HUES6 (cell line): ENCODE results near the gene KCNK5.

Experiments used
- H3K27ac ChIP-seq: 2 replicates; pipeline ENCODE4 v1.7.0; 2013; ENCODE audit warnings: low read depth, mild to moderate bottlenecking, low read length, inconsistent platforms
- H3K27me3 ChIP-seq: 2 replicates; pipeline ENCODE4 v1.6.1; 2013; ENCODE audit warnings: low read length; ENCODE audit not compliant: control insufficient read depth, insufficient read depth
- H3K36me3 ChIP-seq: 2 replicates; pipeline ENCODE4 v1.6.1; 2013; ENCODE audit warnings: low read length; ENCODE audit not compliant: control insufficient read depth, insufficient read depth
- H3K4me1 ChIP-seq: 2 replicates; pipeline ENCODE4 v1.6.1; 2013; ENCODE audit warnings: low read length; ENCODE audit not compliant: control insufficient read depth, insufficient read depth
- H3K4me3 ChIP-seq: 2 replicates; pipeline ENCODE4 v1.5.1; 2013; ENCODE audit warnings: low read depth, low read length
- H3K9ac ChIP-seq: one replicate; pipeline ENCODE4 v1.6.1; 2013; ENCODE audit warnings: mild to moderate bottlenecking, low read length
- H3K9me3 ChIP-seq: 2 replicates; pipeline ENCODE4 v1.6.1; 2013; ENCODE audit warnings: low read depth, low read length; ENCODE audit not compliant: control insufficient read depth, insufficient read depth

KCNK5 gene

DNA sequence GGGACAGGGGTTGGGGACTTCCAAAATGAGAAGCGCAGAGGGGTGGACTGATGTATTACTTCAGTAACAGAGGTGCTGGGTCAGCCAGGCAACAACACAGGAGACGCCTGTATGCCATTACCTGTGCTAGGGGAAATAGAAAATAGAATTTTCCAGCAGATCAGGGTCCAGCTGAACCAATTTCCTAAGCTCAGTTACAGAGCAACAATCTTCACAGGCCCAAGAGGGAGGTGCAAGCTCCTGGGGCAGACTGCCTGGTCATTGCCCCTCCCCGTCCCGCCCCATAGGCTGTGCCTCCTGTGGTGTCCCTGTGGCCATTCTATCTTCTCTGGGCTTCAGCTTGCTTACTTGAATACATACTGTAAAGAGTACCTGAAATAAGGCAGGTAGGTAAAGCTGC is 3.7 kb downstream of the KCNK5 start:
- H3K9me3 ChIP-seq, result no peaks in the 10 kb centered on the region
- peaks cover 69% of the 10 kb centered on the region for H3K4me1 ChIP-seq
- H3K36me3 ChIP-seq, result 0 out of 2 replicates have a peak, but pooled peaks cover 6% of the 10 kb centered on the region
- peak overlapping the region; percentile 27; the same call in 1 of the 2 replicates for H3K4me3 ChIP-seq
- no peak overlapping the region for H3K27ac ChIP-seq
- H3K27me3 ChIP-seq, result peaks cover 15% of the 10 kb centered on the region; the same call in 1 of the 2 replicates
- no peak overlapping the region for H3K9ac ChIP-seq

DNA sequence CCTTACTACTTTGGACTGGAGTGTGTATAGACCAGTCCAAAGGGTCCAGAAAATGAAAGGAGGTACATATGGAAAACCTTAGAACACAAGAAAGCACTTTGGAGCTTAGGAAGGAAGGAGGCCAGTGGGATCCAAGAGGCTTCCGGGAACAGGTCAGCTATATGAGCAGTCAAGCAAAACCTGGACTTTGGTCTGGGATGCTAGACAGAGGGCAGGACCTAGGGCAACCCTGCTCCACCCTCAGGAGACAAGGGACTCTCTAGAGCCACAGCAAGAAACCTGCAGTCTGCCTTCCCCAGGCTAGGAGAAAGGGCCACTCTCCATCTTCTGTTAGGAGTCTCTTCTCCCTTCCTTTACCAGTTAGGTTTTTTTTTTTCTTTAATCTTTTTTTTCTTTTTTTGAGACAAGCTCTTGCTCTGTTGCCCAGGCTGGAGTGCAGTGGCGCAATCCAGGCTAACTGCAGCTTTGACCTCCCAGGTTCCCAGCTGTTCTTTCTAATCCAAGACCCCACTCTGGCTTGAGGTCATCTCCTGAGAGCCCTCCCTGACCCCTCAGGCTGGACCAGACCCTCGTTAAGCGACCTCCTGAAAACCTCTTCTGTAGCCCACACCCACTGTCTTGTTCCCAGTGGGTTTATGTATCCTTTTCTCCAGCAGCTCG is 4.6 kb downstream of the KCNK5 start:
- peaks cover 15% of the 10 kb centered on the region; the same call in 1 of the 2 replicates for H3K27me3 ChIP-seq
- H3K36me3 ChIP-seq, result 0 out of 2 replicates have a peak, but pooled peaks cover 6% of the 10 kb centered on the region
- no peak overlapping the region for H3K9ac ChIP-seq
- H3K4me3 ChIP-seq, result no peak overlapping the region
- no peak overlapping the region for H3K27ac ChIP-seq
- peaks cover 72% of the 10 kb centered on the region for H3K4me1 ChIP-seq
- no peaks in the 10 kb centered on the region for H3K9me3 ChIP-seq

DNA sequence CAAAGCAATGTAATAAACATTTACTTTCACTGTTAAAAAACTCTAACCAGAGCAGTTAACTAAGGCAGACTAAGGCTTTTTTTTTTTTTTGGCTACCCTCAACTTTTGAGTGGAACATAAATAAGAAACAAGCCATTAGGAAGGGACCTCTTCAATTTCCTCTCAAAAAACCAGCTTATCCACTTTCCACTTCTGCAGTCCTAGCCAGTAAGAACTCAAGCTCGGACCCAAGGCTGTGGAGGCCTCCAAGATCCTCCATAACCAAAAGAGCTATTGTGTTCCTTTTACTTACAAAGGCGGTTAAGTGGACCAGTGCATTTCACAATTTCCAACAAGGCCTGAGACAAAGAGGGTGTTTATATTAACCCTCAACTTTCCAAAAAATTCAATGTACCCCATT is 5.3 kb downstream of the KCNK5 start:
- peaks cover 15% of the 10 kb centered on the region; the same call in 1 of the 2 replicates for H3K27me3 ChIP-seq
- peaks cover 75% of the 10 kb centered on the region for H3K4me1 ChIP-seq
- H3K36me3 ChIP-seq, result 0 out of 2 replicates have a peak, but pooled peaks cover 6% of the 10 kb centered on the region
- no peak overlapping the region for H3K4me3 ChIP-seq
- no peak overlapping the region for H3K27ac ChIP-seq
- no peak overlapping the region for H3K9ac ChIP-seq
- no peaks in the 10 kb centered on the region for H3K9me3 ChIP-seq

DNA sequence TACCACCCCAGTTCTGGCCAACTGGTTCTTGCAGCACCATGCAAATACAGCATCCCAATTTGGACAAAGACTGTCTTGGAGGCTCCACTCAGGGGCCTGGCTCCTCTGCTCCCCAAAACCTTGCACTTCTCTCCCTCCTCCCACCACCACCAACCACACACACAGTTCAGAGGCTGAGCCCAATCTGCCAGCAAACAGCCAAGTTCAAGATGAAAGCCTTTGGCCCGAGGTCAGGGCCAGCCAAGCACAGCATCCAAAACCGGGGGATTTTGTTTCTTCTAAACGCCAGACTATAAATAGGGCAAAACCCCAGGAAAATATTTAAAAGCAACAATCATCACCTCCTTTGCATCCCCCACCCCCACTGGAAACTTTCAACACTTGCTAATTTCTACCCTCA is 5.7 kb downstream of the KCNK5 start:
- Histone ChIP-seq H3K27me3 (peaks cover 11% of the 10 kb centered on the region; the same call in 1 of the 2 replicates), H3K9me3 (no peaks in the 10 kb centered on the region), H3K36me3 (0 out of 2 replicates have a peak, but pooled peaks cover 6% of the 10 kb centered on the region), H3K4me1 (peaks cover 76% of the 10 kb centered on the region), H3K27ac (no peak overlapping the region), H3K9ac (no peak overlapping the region), H3K4me3 (no peak overlapping the region)

DNA sequence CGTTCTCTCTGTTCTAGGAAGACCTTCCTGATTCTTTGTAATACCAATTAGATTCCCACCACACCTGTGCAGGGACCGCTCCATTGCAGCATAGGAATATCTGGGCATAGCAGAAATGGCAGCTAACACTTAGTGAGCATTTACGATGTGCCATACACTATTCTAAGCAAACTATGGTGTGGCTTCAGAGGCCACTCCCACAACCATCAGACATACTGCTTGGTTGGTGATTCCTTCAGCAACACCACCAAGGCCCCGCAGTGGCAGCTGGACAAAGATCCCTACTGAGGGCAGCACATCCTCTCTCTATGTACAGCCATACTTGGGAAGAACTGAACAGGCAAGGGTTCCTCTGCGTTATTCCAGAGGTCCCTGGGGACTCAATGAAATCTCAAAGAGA is 6.2 kb downstream of the KCNK5 start:
- no peak overlapping the region for H3K9ac ChIP-seq
- H3K36me3 ChIP-seq, result 0 out of 2 replicates have a peak, but pooled peaks cover 6% of the 10 kb centered on the region
- peaks cover 75% of the 10 kb centered on the region for H3K4me1 ChIP-seq
- no peak overlapping the region for H3K4me3 ChIP-seq
- H3K27ac ChIP-seq, result no peak overlapping the region
- no peaks in the 10 kb centered on the region for H3K9me3 ChIP-seq
- H3K27me3 ChIP-seq, result peaks cover 7% of the 10 kb centered on the region; the same call in 1 of the 2 replicates

DNA sequence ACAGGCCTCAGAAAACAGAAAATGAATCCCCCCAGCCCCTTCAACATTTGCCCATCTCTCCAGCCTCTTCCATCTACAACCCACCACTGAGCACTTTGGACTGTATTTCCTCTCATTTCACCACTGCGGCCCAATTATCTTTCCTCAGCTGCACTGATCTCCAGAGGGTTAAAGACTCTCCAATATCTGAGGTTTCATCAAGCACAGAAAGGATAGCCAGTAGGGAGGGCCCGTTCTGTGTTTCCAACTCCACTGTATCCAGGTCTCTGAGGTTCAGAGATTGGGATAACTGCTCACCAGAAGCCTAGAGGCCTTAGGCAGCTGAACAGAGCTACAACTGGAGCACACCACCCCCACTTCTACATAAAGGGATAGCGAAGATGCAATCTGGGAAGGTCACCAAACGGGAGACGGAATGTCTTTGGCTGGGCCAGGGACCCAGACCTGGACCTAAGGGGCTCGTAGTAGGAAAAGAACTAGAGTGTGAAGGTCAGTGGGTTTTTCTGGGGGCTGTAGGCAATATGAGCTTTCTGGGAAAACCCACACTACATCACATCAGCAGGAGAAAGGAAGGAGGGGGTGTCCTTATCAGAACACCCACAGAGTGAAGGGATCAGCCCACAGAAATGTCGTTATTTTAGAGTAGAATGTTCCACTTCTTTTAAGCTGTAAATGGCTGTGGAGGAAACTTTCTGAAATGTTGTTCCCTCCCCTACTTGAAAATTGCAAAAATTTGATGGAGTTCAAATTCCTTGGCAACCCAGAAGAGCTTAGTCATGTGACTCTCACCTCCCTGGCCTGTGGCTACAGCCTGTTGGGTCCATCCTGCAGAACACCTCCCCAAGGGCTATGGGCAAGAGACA is 7.3 kb downstream of the KCNK5 start:
- Histone ChIP-seq H3K27ac (no peak overlapping the region), H3K4me3 (no peak overlapping the region)

DNA sequence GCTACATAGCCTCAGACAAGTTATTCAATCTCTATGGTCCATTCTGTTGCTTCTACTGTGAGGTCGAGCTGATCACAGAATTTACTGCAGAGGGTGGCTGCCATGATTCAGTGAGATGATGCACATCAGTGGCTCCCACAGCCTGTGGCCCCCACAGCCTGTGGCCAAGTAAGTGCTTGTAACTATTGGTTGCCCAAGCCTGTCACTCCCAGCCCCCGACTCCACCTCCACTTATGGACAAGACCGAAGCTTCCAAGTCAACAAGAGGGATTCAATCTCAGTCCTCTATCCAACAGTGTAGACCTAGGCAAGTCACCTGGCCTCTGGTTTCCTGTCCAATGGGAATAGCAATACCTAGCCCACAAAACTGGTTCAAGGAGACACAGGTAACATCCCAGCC is 8.2 kb downstream of the KCNK5 start:
- no peak overlapping the region for H3K4me3 ChIP-seq
- H3K27me3 ChIP-seq, result no peaks in the 10 kb centered on the region
- H3K4me1 ChIP-seq, result peaks cover 74% of the 10 kb centered on the region
- H3K27ac ChIP-seq, result no peak overlapping the region
- no peaks in the 10 kb centered on the region for H3K9me3 ChIP-seq
- H3K36me3 ChIP-seq, result peaks cover 12% of the 10 kb centered on the region
- no peak overlapping the region for H3K9ac ChIP-seq

More for the DNA sequence above, 7.3 kb downstream of the KCNK5 start:
- Histone ChIP-seq H3K9ac (no peak overlapping the region), H3K27me3 (no peaks in the 10 kb centered on the region), H3K4me1 (peaks cover 75% of the 10 kb centered on the region), H3K9me3 (no peaks in the 10 kb centered on the region), H3K36me3 (0 out of 2 replicates have a peak, but pooled peaks cover 6% of the 10 kb centered on the region)

DNA sequence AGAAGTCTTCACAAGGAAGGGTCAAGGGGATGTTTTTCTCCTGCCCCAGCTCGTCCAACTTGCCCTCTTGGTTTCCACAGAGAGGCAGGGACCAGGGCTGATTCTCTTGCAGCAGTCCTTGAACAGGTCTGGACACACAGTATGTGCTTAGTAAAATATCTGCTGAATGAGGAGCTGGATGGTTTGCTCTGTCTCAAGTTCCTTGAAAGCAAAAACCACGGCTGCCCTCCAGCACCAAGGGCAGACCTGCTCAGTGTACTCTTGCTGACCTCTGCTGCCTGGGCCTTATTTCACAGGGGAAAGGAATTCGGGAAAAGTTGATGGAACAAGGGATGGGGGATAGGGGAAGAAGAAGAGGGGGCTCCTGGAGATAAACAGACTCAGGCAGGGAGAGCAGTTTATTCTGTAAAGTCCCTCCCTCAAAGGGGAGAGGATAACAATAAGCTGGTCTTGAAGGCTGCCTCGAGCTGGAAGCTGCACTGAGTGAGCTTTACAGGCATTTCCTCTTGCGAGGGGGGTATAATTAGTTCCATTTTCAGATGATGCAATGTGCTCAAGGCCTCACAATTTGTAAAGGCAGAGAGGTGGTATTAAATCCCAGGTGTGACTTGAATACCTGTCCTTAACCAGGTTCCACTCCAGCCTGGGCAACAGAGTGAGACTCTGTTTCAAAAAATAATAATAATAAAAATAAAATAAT is 10.3 kb downstream of the KCNK5 start:
- H3K9ac ChIP-seq, result no peak overlapping the region
- no peak overlapping the region for H3K4me3 ChIP-seq

DNA sequence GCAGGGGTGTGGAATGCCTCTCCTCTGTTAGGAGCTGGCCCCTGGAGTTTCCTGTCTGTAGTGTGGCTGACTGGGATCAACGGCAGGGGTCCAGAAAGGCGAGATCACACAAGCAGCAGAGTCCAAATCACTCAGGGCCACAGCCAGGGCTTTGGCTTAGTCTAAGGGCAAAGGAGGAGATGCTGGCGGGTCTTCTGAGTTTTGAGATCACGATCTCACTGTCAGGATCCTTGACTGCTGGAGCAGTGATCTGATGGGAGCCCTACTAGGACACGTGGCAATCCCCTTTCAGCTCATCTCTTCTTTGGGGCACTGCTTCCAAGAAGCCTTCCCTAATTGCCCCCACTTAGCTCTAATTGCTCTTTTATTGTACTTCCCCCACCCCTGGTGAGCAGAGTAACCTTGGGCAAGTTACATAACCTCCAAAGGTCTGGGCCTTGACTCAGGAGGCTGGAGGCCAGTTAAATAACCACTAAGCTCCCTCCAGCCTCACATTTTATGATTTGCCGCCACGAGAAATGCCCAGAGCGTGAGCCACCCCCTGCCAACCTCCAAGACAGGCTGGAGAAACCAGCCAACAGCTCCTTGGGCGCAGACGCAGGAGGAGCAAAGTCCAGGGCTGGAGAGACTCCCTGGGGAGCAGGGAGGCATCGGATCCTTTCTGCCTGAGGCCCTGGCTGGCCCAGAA is 12.0 kb downstream of the KCNK5 start:
- Histone ChIP-seq H3K9me3 (no peaks in the 10 kb centered on the region), H3K27ac (0 out of 2 replicates have a peak overlapping the region, but pooled peaks have one; percentile 45), H3K9ac (no peak overlapping the region), H3K27me3 (no peaks in the 10 kb centered on the region), H3K4me3 (no peak overlapping the region), H3K36me3 (peaks cover 24% of the 10 kb centered on the region), H3K4me1 (peaks cover 56% of the 10 kb centered on the region)

More for the DNA sequence above, 10.3 kb downstream of the KCNK5 start:
- Histone ChIP-seq H3K27ac (no peak overlapping the region), H3K27me3 (no peaks in the 10 kb centered on the region), H3K36me3 (peaks cover 23% of the 10 kb centered on the region), H3K4me1 (peaks cover 64% of the 10 kb centered on the region), H3K9me3 (no peaks in the 10 kb centered on the region)

DNA sequence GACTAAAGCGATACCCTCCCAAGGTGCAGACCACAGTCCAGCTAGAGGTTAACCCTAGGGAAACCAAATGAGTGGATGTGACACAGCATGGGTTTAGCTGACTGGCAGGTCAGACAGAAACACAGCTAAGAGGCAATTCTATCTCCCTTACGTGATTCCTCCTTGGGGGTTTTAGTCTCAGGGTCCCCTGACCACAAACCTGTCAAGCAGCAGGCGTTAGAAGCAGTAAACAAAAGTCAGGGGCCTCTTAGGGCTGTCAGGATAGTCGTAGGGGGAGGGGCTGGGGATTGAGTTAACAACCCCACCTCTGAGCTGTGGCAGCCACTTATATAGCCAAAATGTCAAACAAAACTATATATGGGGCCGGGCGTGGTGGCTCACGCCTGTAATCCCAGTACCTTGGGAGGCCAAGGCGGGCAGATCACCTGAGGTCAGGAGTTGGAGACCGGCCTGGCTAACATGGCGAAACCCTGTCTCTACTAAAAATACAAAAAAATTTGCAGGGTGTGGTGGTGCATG is 13.6 kb downstream of the KCNK5 start:
- Histone ChIP-seq H3K9me3 (no peaks in the 10 kb centered on the region), H3K27me3 (no peaks in the 10 kb centered on the region), H3K4me3 (no peak overlapping the region), H3K9ac (no peak overlapping the region), H3K4me1 (peaks cover 55% of the 10 kb centered on the region), H3K27ac (no peak overlapping the region), H3K36me3 (peaks cover 22% of the 10 kb centered on the region)
